Effector memory CD8-positive, alpha-beta T cell (primary cell): ENCODE measurements around the gene CAD.
A peak's percentile ranks its signal among the peaks of the same experiment; 100 is the strongest.
"Not testable (repeated sequence)": the region's sequence is repeated elsewhere in the genome, so short reads cannot be mapped to it uniquely, and the experiment has no call there.

Experiments
- ATAC-seq: fragments of 150-1000 bp; cut with Tn5 transposase; replicated peaks from 2 replicates; pipeline ENCODE4 v1.10.0; 2021; ENCODE audit warnings: mild to moderate bottlenecking, moderate library complexity
- DNase-seq, 3 experiments: peaks; one replicate each; pipeline ENCODE4 v3.0.0; 2021
- H3K27ac Mint-ChIP-seq, 2 donors: one replicate each; pipeline ENCODE4 v1.8.0; 2022; ENCODE audit warnings: mild to moderate bottlenecking in 2 of 2, mixed read lengths in 2 of 2, moderate library complexity in 2 of 2
- H3K27me3 Mint-ChIP-seq, 2 donors: one replicate each; pipeline ENCODE4 v1.8.0; 2022; ENCODE audit warnings: mixed read lengths in 2 of 2
- H3K36me3 Mint-ChIP-seq: one replicate; pipeline ENCODE4 v1.8.0; 2022; ENCODE audit warnings: mild to moderate bottlenecking, moderate library complexity, mixed read lengths; ENCODE audit not compliant: insufficient read depth
- H3K4me1 Mint-ChIP-seq, 2 donors: one replicate each; pipeline ENCODE4 v1.8.0; 2022; ENCODE audit warnings: low read depth in 2 of 2, mixed read lengths in 2 of 2
- H3K4me3 Mint-ChIP-seq, 2 donors: one replicate each; pipeline ENCODE4 v1.8.0; 2022; ENCODE audit warnings: mild to moderate bottlenecking in 2 of 2, mixed read lengths in 2 of 2, moderate library complexity in 2 of 2
- H3K9me3 Mint-ChIP-seq, 2 donors: one replicate each; pipeline ENCODE4 v1.8.0; 2022; ENCODE audit warnings: mixed read lengths in 2 of 2

CAD gene

GRCh38 chr2:27261241-27261925, 44.2 kb downstream of the CAD start:
- H3K9me3 Mint-ChIP-seq = no peaks in the 10 kb centered on the region
- no peak overlapping the region for H3K27ac Mint-ChIP-seq
- H3K27me3 Mint-ChIP-seq = peaks cover 73 to 77% of the 10 kb centered on the region in 2 donors
- H3K4me1 Mint-ChIP-seq = peaks cover 22 to 27% of the 10 kb centered on the region in 2 donors
- peaks cover 6% of the 10 kb centered on the region for H3K36me3 Mint-ChIP-seq
- DNase-seq (no peak), ATAC-seq (no peak)
- peak overlapping the region; percentile 73 to 84 for H3K4me3 Mint-ChIP-seq

- H3K27me3 Mint-ChIP-seq = peaks cover 68 to 72% of the 10 kb centered on the region in 2 donors
- ATAC-seq = no peak
- H3K4me3 Mint-ChIP-seq = peak overlapping the region; percentile 73 to 84
Measured at GRCh38 chr2:27261926-27262298, 44.7 kb downstream of the CAD start.

GRCh38 chr2:27262379-27263286, 45.5 kb downstream of the CAD start, which contains the start of gene SLC30A3:
SLC30A3 (minus strand) TSS chr2:27263047; CDS start chr2:27262906, 141 bp downstream.
- peaks cover 22 to 27% of the 10 kb centered on the region in 2 donors for H3K4me1 Mint-ChIP-seq
- H3K9me3 Mint-ChIP-seq = no peaks in the 10 kb centered on the region
- H3K27ac Mint-ChIP-seq = peak within 1 kb of the TSS; percentile 25 to 78
- DNase-seq (peak; percentile 20 to 39 (median 33)), ATAC-seq (peak; percentile 53)
- H3K4me3 Mint-ChIP-seq = peak within 1 kb of the TSS; percentile 86 to 97
- peaks cover 61 to 65% of the 10 kb centered on the region in 2 donors for H3K27me3 Mint-ChIP-seq
- peaks cover 5% of the 10 kb centered on the region for H3K36me3 Mint-ChIP-seq

More at GRCh38 chr2:27261926-27262298, 44.7 kb downstream of the CAD start:
- Mint-ChIP-seq H3K36me3 (peaks cover 6% of the 10 kb centered on the region), H3K4me1 (peaks cover 22 to 27% of the 10 kb centered on the region in 2 donors), H3K27ac (no peak overlapping the region), H3K9me3 (no peaks in the 10 kb centered on the region)
- no peak for DNase-seq

GRCh38 chr2:27263287-27264252, 46.4 kb downstream of the CAD start:
- no peaks in the 10 kb centered on the region for H3K9me3 Mint-ChIP-seq
- peaks cover 22 to 27% of the 10 kb centered on the region in 2 donors for H3K4me1 Mint-ChIP-seq
- H3K27me3 Mint-ChIP-seq = peaks cover 51 to 55% of the 10 kb centered on the region in 2 donors
- H3K4me3 Mint-ChIP-seq = peak overlapping the region; percentile 86 to 97
- H3K36me3 Mint-ChIP-seq = peaks cover 3% of the 10 kb centered on the region
- no peak for DNase-seq
- H3K27ac Mint-ChIP-seq = peak overlapping the region; percentile 25 to 78
- ATAC-seq = no peak

- peak overlapping the region; percentile 86 to 97 for H3K4me3 Mint-ChIP-seq
- no peak overlapping the region for H3K27ac Mint-ChIP-seq
- H3K36me3 Mint-ChIP-seq = peaks cover 3% of the 10 kb centered on the region
- peak; percentile 70 for ATAC-seq
- peaks cover 45 to 48% of the 10 kb centered on the region in 2 donors for H3K27me3 Mint-ChIP-seq
- H3K9me3 Mint-ChIP-seq = no peaks in the 10 kb centered on the region
- DNase-seq = no peak
- H3K4me1 Mint-ChIP-seq = peaks cover 22 to 27% of the 10 kb centered on the region in 2 donors
Measured at GRCh38 chr2:27264253-27264752, 47.1 kb downstream of the CAD start.

GRCh38 chr2:27264753-27265535, 47.8 kb downstream of the CAD start:
- H3K4me1 Mint-ChIP-seq = peaks cover 22 to 27% of the 10 kb centered on the region in 2 donors
- peaks cover 41 to 45% of the 10 kb centered on the region in 2 donors for H3K27me3 Mint-ChIP-seq
- DNase-seq (peak; percentile 43 to 53 (median 46)), ATAC-seq (peak; percentile 74)
- no peak overlapping the region for H3K27ac Mint-ChIP-seq
- peaks cover 3% of the 10 kb centered on the region for H3K36me3 Mint-ChIP-seq
- no peaks in the 10 kb centered on the region for H3K9me3 Mint-ChIP-seq
- H3K4me3 Mint-ChIP-seq = peak overlapping the region; percentile 86 to 97

GRCh38 chr2:27265536-27265870, 48.3 kb downstream of the CAD start:
- H3K36me3 Mint-ChIP-seq = peaks cover 3% of the 10 kb centered on the region
- ATAC-seq = no peak
- peak overlapping the region in 1 of 2 donors; percentile 47 for H3K4me3 Mint-ChIP-seq
- no peak for DNase-seq
- peaks cover 22 to 27% of the 10 kb centered on the region in 2 donors for H3K4me1 Mint-ChIP-seq
- no peaks in the 10 kb centered on the region for H3K9me3 Mint-ChIP-seq
- H3K27ac Mint-ChIP-seq = no peak overlapping the region
- peaks cover 36 to 43% of the 10 kb centered on the region in 2 donors for H3K27me3 Mint-ChIP-seq

- Mint-ChIP-seq H3K27me3 (peaks cover 21 to 30% of the 10 kb centered on the region in 2 donors), H3K4me1 (peaks cover 10 to 12% of the 10 kb centered on the region in 2 donors)
- not testable (repeated sequence) for DNase-seq, H3K27ac Mint-ChIP-seq, ATAC-seq, H3K9me3 Mint-ChIP-seq, H3K4me3 Mint-ChIP-seq, H3K36me3 Mint-ChIP-seq
Measured at GRCh38 chr2:27268296-27268695, 51.1 kb downstream of the CAD start.

- Mint-ChIP-seq H3K9me3 (no peaks in the 10 kb centered on the region), H3K27ac (no peak overlapping the region), H3K4me3 (no peak overlapping the region), H3K4me1 (peaks cover 0 to 2% of the 10 kb centered on the region in 2 donors), H3K36me3 (no peaks in the 10 kb centered on the region), H3K27me3 (peaks cover 24 to 32% of the 10 kb centered on the region in 2 donors)
- DNase-seq (no peak), ATAC-seq (no peak)
Measured at GRCh38 chr2:27270131-27270530, 53.0 kb downstream of the CAD start.

GRCh38 chr2:27270670-27271069, 53.5 kb downstream of the CAD start:
- H3K4me3 Mint-ChIP-seq = no peak overlapping the region
- no peak overlapping the region for H3K27ac Mint-ChIP-seq
- no peaks in the 10 kb centered on the region for H3K9me3 Mint-ChIP-seq
- H3K27me3 Mint-ChIP-seq = peaks cover 27 to 29% of the 10 kb centered on the region in 2 donors
- H3K4me1 Mint-ChIP-seq = no peaks in the 10 kb centered on the region
- no peaks in the 10 kb centered on the region for H3K36me3 Mint-ChIP-seq
- DNase-seq (no peak), ATAC-seq (no peak)

GRCh38 chr2:27271631-27272340, 54.6 kb downstream of the CAD start:
- ATAC-seq = no peak
- no peaks in the 10 kb centered on the region for H3K4me1 Mint-ChIP-seq
- DNase-seq = no peak

More at GRCh38 chr2:27271631-27272340, 54.6 kb downstream of the CAD start:
- Mint-ChIP-seq H3K4me3 (no peak overlapping the region), H3K27ac (no peak overlapping the region), H3K36me3 (no peaks in the 10 kb centered on the region), H3K27me3 (peaks cover 30 to 39% of the 10 kb centered on the region in 2 donors), H3K9me3 (no peaks in the 10 kb centered on the region)
